Thoracic aorta (tissue), 2 donors: Measurements from ENCODE around the gene MPZL1. TPM values are rescaled to one million over a fixed set of nuclear protein-coding genes. Genes with fewer than 3 reads are reported as not detected.

Experiments used
- ATAC-seq: fragments of 150-250 bp; one replicate; pipeline ENCODE4 v1.8.0; 2017; ENCODE audit warnings: low read depth; ENCODE audit not compliant: insufficient number of reproducible peaks, low FRiP score
- DNase-seq: peaks from one replicate; pipeline ENCODE4 v3.0.0-alpha.2; 2020; ENCODE audit warnings: low spot score
- H3K27ac ChIP-seq, 2 donors: fragments of 200-600 bp; sonication (generic); 1 replicate in 1 of 2; 2 replicates in 1 of 2; pipeline ENCODE4 v1.5.1; 2016; ENCODE audit warnings: mild to moderate bottlenecking in 2 of 2, moderate library complexity in 2 of 2
- H3K27me3 ChIP-seq: fragments of 200-600 bp; sonication (generic); replicated peaks from 2 replicates; pipeline ENCODE4 v1.6.0; 2016; ENCODE audit warnings: mild to moderate bottlenecking; ENCODE audit not compliant: insufficient read depth
- H3K36me3 ChIP-seq: fragments of 200-600 bp; sonication (generic); one replicate; pipeline ENCODE4 v1.5.1; 2016
- H3K4me1 ChIP-seq, 2 donors: fragments of 200-600 bp; sonication (generic); 1 replicate in 1 of 2; 2 replicates in 1 of 2; pipeline versions ENCODE4 v1.5.1 to v1.6.0; 2016; ENCODE audit warnings: low read depth in 2 of 2, mild to moderate bottlenecking in 1 of 2; ENCODE audit not compliant: control insufficient read depth in 1 of 2
- H3K4me3 ChIP-seq: fragments of 200-600 bp; sonication (generic); 2 replicates; pipeline ENCODE4 v1.5.1; 2016; ENCODE audit warnings: mild to moderate bottlenecking
- H3K9me3 ChIP-seq: fragments of 200-600 bp; sonication (generic); 2 replicates; pipeline ENCODE4 v1.5.1; 2016
- total RNA-seq, 2 donors: library from RNA; depleted of rRNA; stranded (reverse); fragments of >200 nt; gene quantifications; one replicate each; pipeline versions ENCODE4 v1.1.0 to v1.2.3, GENCODE V29; 2016
- TF ChIP-seq, protein P1 (sequence below): fragments of 200-600 bp; sonication (generic); IDR thresholded peaks from one replicate; pipeline ENCODE4 v1.5.1; 2019; ENCODE audit warnings: antibody characterized with exemption

Gene MPZL1
- total RNA-seq, 2 donors from 2014 or later: 92.6 to 108 TPM

GRCh38 chr1:167757433-167758309, 35.9 kb downstream of the MPZL1 start:
- DNase-seq: no peak
- Histone ChIP-seq H3K4me3 (no peak overlapping the region), H3K9me3 (no peaks in the 10 kb centered on the region), H3K4me1 (peaks cover 10 to 36% of the 10 kb centered on the region in 2 donors), H3K36me3 (no peaks in the 10 kb centered on the region), H3K27ac (no peak overlapping the region), H3K27me3 (no peaks in the 10 kb centered on the region)
- no peak for ATAC-seq
- TF ChIP-seq, protein P1, sequence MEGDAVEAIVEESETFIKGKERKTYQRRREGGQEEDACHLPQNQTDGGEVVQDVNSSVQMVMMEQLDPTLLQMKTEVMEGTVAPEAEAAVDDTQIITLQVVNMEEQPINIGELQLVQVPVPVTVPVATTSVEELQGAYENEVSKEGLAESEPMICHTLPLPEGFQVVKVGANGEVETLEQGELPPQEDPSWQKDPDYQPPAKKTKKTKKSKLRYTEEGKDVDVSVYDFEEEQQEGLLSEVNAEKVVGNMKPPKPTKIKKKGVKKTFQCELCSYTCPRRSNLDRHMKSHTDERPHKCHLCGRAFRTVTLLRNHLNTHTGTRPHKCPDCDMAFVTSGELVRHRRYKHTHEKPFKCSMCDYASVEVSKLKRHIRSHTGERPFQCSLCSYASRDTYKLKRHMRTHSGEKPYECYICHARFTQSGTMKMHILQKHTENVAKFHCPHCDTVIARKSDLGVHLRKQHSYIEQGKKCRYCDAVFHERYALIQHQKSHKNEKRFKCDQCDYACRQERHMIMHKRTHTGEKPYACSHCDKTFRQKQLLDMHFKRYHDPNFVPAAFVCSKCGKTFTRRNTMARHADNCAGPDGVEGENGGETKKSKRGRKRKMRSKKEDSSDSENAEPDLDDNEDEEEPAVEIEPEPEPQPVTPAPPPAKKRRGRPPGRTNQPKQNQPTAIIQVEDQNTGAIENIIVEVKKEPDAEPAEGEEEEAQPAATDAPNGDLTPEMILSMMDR: no peak

- Histone ChIP-seq H3K27me3 (no peaks in the 10 kb centered on the region), H3K27ac (no peak overlapping the region), H3K9me3 (no peaks in the 10 kb centered on the region), H3K4me3 (no peak overlapping the region), H3K36me3 (peaks cover 1% of the 10 kb centered on the region), H3K4me1 (peaks cover 6 to 32% of the 10 kb centered on the region in 2 donors)
- ATAC-seq (no peak), DNase-seq (no peak)
- TF ChIP-seq, protein P1: no peak
Measured at GRCh38 chr1:167761400-167761799, 39.6 kb downstream of the MPZL1 start.

DNA sequence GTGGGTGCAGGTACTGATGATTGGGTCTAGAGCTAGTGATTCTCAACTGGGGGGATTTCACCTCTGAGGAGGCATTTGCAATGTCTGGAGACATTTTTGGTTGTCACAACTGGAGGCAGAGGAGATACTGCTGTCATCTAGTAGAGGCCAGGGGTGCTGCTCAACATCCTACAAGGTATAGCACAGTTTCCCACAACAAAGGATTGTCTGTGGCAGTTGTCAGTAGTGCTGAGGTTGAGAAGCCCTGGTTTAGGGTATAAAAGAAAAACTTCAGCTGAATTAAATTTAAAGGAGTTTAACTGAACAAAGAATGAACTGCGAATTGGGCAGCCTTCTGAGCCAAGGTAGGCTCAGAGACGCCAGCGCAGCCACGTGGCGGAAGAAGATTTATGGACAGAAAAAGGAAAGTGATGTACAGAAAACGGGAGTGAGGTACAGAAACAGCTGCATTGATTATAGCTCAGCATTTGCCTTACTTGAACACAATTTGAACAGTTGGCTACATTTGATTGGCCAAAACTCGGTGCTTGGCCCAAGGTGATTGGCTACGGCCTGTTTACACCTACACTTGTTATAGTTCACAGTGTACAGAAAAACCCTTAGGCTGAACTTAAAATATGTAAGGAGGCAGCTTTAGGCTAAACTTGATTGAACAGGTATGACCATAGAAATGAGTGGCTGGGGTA, 40.4 kb downstream of the MPZL1 start:
- H3K36me3 ChIP-seq: peaks cover 7% of the 10 kb centered on the region
- H3K4me1 ChIP-seq: peaks cover 6 to 24% of the 10 kb centered on the region in 2 donors
- no peak overlapping the region for H3K27ac ChIP-seq
- H3K4me3 ChIP-seq: no peak overlapping the region
- H3K27me3 ChIP-seq: no peaks in the 10 kb centered on the region
- H3K9me3 ChIP-seq: no peaks in the 10 kb centered on the region
- DNase-seq: no peak
- TF ChIP-seq, protein P1: no peak
- no peak for ATAC-seq

- ATAC-seq (no peak), DNase-seq (no peak)
- peaks cover 10% of the 10 kb centered on the region for H3K36me3 ChIP-seq
- H3K27me3 ChIP-seq: no peaks in the 10 kb centered on the region
- H3K4me3 ChIP-seq: no peak overlapping the region
- TF ChIP-seq, protein P1: no peak
- H3K27ac ChIP-seq: no peak overlapping the region
- H3K9me3 ChIP-seq: no peaks in the 10 kb centered on the region
- H3K4me1 ChIP-seq: peaks cover 6 to 17% of the 10 kb centered on the region in 2 donors
Measured at GRCh38 chr1:167763525-167764220, 41.9 kb downstream of the MPZL1 start.
